HG03432 (cell line): Measurements from ENCODE around the gene TNRC6B.
A peak's percentile ranks its signal among the peaks of the same experiment; 100 is the strongest.
"Not testable (repeated sequence)": the region's sequence is repeated elsewhere in the genome, so short reads cannot be mapped to it uniquely, and the experiment has no call there.

Experiments
- ATAC-seq: cut with Tn5 transposase; IDR thresholded peaks from one replicate; pipeline ENCODE4 v1.9.1; 2021; ENCODE audit warnings: mild to moderate bottlenecking, moderate library complexity; ENCODE audit not compliant: unreplicated experiment

The TNRC6B gene, protein sequence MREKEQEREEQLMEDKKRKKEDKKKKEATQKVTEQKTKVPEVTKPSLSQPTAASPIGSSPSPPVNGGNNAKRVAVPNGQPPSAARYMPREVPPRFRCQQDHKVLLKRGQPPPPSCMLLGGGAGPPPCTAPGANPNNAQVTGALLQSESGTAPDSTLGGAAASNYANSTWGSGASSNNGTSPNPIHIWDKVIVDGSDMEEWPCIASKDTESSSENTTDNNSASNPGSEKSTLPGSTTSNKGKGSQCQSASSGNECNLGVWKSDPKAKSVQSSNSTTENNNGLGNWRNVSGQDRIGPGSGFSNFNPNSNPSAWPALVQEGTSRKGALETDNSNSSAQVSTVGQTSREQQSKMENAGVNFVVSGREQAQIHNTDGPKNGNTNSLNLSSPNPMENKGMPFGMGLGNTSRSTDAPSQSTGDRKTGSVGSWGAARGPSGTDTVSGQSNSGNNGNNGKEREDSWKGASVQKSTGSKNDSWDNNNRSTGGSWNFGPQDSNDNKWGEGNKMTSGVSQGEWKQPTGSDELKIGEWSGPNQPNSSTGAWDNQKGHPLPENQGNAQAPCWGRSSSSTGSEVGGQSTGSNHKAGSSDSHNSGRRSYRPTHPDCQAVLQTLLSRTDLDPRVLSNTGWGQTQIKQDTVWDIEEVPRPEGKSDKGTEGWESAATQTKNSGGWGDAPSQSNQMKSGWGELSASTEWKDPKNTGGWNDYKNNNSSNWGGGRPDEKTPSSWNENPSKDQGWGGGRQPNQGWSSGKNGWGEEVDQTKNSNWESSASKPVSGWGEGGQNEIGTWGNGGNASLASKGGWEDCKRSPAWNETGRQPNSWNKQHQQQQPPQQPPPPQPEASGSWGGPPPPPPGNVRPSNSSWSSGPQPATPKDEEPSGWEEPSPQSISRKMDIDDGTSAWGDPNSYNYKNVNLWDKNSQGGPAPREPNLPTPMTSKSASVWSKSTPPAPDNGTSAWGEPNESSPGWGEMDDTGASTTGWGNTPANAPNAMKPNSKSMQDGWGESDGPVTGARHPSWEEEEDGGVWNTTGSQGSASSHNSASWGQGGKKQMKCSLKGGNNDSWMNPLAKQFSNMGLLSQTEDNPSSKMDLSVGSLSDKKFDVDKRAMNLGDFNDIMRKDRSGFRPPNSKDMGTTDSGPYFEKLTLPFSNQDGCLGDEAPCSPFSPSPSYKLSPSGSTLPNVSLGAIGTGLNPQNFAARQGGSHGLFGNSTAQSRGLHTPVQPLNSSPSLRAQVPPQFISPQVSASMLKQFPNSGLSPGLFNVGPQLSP (N-terminal part only)

GRCh38 chr22:40177738-40178416, at the start of gene TNRC6B:
Gene TNRC6B (plus strand): TSS chr22:40177925. CDS start chr22:40178136, 211 bp downstream.
- ATAC-seq = peak; percentile 86

DNA sequence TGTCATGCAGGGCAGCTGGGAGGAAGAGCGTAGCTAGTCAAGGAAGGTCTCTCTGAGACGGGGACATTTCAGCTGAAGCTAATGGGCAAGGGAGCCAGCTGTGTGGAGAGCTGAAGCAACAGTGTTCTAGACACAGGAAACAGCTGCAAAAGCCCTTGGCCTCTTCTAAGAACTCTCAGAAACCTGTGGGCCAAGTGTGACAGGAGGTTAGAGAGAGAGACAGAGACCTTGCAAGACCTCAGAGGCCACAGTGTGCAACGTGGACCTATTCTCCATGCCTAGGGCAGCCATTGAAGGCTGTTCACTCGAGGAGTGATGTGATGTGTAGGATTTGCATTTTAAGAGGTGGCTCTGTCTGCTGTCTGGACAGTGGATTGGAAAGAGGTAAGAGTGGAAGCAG, 48.7 kb upstream of the TNRC6B start:
- no peak for ATAC-seq

DNA sequence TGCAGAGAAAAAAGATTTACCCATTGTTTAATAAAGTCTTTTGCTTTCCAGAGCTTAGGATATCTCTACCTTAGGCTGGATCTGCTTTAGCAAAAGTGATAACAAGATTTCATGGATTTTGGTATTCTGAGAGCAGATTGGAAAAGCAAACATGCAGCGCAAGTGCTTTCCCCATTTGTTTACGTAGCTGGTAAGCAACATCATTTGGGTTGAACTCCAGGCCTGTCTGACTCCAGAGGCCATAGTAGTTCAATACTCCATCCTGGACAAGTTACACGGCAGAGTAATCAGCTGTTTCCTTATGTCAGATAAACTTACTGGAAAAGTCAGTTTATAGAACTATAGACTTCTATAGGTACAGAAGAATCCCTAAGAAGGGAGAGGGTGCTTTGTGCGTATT, 40.6 kb upstream of the TNRC6B start:
- no peak for ATAC-seq

- ATAC-seq = no peak
Measured at GRCh38 chr22:40138866-40139265, 38.9 kb upstream of the TNRC6B start.

DNA sequence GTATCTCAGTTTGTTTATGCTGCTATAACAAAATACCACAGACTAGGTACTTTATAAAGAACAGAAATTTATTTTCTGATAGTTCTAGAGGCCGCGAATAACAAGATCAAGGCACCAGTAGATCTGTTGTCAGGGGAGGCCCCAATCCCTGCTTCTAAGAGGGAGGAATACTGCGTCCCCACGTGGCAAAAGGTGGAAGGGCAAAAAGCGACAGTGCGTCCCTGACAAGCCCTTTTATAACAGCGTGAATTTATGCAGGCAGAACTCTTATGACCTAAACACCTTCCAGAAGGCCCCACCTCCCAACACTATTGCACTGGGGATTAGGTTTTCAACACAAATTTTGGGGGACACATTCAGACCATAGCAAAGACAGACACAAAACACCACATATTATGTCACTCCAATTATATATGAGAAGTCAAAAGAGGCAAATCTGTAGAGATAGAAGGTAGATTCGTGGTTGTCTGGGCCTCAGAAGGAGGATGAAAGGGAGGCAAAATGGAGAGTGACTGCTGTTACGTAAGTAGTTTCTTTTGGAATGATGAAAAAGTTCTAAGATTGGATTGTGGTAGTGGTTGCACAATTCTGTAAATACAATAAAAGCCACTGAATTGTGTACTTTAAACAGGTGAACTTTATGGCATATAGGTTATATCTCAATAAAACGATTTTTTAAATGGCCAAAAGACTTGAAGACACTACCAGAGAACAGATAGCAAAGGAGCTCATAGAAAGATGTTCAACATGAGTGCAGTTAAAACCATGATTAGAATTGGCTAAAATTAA, 30.1 kb upstream of the TNRC6B start:
- no peak for ATAC-seq

DNA sequence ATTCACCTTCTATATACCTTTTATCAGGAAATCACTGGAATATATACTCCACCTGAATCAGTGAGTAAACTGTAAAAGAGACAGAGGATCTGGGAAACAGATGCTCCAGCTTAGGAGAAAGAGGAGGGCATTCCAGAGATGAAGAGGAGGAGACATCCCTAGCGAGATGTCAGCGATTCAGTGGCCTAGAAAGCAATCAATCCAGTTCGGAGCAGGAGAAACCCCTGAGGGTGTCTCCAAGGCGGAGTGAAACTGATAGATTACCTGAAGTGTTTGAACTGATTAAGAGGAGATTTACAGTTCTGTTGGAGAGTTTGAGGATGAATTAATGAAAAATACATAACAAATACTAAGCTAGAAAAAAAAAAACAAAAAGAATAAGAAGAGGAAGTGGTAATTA, 24.5 kb upstream of the TNRC6B start:
- no peak for ATAC-seq

DNA sequence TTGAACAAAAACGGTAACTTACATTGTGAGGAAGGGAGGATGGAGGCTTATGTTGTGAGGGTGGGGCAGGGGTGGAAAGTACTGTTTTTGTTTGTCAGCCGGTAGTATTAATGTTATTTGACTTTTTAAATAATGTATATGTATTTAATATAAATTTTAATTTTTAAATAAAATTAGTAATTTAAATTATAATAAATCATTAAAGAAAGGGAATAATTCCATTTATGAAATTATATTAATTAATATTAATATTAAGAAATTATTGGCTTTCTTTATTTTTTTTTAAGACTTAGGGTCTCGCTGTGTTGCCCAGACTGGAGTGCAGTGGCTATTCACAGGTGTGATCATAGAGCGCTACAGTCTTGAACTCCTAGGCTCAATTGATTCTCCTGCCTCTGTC, 24.0 kb upstream of the TNRC6B start:
- ATAC-seq = no peak

DNA sequence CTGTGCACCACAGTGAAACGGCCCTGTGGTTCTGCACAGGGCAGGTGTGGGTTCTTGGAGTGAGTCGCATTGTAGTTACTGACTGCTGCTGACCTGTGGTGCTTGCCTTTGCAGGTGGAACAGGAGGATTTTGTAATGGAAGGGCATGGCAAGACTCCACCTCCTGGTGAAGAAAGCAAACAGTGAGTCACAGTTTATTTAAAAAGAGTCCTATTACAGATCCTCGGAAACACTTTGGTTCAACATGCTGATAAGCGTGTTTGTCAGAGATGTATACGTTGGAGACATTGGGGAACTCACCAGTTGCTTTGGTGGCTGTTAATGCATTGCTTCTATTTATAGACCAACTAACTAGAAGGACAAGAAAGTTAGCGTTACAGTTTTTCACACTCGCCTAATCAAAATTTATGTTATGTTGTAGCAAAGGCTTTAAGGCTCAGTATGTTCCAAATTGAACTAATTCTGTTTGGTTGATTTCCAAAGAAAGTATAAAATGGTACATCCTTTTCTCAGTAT, 21.7 kb upstream of the TNRC6B start:
- no peak for ATAC-seq

DNA sequence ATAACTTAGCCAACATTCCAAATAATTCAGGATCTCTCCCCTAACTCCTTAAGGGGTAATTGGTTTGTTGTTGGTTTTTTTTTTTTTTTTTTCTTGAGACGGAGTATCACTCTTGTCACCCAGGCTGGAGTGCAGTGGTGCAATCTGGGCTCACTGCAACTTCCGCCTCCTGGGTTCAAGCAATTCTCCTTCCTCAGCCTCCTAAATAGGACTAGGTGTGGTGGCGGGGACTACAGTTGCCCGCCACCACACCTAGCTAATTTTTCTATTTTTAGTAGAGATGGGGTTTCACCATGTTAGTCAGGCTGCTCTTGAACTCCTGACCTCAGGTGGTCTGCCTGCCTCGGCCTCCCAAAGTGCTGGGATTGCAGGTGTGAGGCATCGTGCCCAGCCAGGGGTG, 21.0 kb upstream of the TNRC6B start:
- ATAC-seq = not testable (repeated sequence)

DNA sequence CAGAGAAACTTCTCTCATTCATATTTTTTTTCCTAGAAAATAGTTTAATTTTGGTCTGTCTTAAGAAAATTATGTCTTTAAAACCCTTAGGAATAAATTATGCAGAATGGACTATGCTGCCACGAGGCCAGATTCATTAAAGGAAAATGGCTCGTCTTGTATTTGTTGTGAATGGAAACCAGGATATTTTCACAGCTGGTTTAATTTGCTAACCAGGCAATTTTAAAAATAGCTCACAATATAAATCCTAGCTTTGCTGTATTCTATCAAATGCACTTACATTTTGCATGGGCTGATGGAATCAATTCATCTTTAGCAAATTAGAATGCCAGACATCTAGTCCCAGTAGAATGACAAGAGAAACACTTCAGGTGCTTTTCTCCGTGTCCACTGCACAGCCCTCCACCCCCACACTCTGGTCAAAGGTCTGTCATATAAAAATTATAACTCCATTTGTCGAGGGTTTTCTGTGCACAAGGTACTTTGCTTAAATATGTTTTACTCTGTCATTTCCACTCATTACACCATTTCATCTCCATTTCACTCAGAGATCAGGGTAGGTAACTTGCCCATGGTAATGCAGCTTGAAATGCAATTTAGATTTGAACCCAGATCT, 20.3 kb upstream of the TNRC6B start:
- ATAC-seq = no peak

- no peak for ATAC-seq
Measured at GRCh38 chr22:40161194-40161593, 16.5 kb upstream of the TNRC6B start.

- ATAC-seq = not testable (repeated sequence)
Measured at GRCh38 chr22:40165537-40165936, 12.2 kb upstream of the TNRC6B start.

DNA sequence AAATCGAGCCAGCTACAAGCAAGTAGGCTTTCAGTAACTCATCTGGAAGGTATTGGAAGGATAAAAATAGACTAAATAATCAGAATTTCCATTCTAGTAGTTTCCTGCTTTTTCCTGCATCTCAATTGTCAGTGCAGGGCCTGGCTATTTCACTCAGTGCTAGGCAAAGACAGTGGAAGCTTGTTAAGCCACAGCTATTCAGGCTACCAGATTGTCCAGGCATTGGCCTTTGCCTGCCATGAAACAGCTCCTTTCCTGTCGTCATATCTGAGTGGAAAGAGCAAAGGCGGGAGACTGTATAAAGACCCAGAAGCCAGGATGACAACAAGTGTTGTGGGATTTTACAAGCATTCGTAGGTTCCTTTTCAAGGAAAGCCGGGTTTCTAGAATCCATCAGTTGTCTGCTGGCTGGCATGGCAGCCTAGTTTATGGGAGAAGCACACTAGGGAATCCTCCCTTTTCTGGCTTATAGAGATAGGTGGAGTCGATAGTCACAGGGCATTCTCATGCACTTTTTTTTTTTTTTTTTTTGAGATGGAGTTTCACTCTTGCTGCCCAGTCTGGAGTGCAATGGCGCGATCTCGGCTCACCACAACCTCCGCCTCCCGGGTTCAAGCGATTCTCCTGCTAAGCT, 2.0 kb upstream of the TNRC6B start:
- no peak for ATAC-seq

DNA sequence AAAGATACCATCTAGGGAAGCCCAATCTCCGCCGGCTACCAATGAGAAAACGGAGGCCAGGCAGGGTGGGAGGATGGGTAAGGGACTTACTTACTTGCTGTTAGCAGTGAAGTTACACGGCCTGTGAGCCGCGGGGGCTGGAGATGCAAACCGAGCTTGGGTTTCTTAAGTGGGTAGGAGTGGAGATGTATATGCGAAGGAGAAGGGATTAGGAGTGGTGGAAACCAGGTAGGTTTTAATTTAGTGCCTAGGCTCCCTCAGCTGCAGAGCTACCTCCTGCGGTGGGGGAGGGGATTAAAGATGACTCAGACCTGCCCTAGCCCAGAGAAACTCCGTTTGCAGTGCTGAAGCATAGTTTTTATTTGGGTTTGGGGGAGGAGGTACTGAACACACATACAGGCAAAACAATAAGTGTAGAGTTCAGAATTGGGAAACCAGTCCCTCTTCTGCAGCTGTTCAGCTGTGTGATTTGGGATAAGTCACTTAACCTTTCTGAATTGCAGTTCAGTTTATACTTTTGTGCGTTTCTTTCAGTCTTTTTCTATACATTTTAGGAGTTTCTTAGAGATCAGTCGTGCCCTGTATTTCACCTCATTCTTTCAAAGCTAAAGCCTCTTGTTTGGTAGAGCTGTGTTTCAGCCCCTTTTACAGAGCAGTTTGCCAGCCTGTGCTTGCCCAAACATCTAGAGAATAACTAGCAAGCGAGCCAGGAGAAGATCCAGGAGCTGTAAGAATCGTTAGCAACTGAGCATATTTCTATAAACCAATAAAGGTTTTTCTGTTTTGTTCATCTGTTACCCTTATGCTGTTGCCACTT, 596 bp upstream of the TNRC6B start:
- ATAC-seq = no peak

DNA sequence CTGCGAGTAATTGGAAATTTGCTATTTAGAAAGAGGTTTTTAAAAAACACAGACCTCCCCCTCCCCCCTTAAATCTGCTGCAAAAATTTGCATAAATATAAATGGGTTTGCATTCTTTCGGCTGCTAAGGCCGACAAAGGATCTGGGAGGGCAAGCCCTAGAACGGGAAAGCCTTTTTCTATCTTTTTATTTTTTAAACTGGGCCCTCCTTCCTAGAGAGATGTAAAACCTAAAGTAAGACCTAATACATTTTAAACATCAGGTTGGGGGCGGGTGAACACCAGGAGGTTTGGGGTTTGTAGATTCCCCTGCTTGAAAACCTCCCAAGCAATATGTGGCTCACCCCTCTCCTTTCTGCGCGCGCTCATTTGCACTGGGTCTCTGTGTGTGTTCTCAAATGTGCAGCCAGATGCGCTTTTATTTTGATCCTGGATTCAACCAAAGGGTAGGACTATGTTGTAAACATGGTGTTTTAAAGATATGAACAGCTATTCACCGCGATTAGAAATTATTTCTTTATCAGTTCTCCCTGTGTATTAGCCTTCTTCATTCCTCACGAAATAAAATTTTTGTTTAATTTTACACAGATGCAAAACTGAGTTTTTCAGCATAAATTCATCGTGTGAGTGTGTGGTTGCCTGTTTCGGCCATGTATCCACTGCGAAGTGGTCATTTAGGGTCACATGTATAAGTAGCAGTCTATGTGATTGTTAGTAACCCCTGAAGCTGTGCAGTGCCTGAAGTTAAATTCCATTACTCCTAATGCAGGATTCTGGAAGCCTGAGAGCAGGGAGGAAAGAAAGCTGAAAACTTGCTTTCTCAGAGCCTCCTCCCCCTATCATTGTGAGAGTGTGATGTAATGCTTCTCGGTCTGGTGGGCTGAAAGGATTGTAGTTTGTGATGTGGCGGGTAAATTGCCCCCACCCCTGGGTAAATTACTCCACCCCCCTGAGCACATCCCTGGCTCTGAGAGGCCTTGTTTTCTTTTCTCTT, 988 bp downstream of the TNRC6B start:
- ATAC-seq = no peak

DNA sequence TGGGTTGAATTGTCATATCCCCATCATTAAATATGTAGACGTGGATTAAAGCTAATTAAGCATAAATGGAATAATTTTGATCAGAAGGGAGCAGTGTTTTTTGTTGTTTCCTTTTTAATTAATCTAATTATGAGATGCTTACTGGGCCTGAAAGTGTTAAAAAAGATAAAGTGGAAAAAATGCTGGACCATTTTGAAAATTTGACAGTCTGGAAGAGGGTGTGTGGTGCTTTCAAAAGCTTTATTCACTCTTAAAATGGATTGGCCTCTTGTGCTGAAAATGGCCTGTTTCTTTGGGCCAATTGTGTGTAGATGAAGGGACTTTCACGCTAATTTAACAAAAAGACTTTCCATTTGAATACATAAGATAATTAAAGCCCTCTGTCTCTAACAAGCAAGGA, 1.8 kb downstream of the TNRC6B start:
- no peak for ATAC-seq

GRCh38 chr22:40180403-40180802, 2.7 kb downstream of the TNRC6B start:
- ATAC-seq = no peak
